ENCODE results near the gene DEGS1. TPM values are rescaled to one million over a fixed set of nuclear protein-coding genes. Genes with fewer than 3 reads are reported as not detected.
A peak's percentile ranks its signal among the peaks of the same experiment; 100 is the strongest.

DEGS1 gene
- polyA plus RNA-seq, 1 donor from 2014 or later = 53.7 TPM

- Histone ChIP-seq H3K36me3 (ENCODE audit: insufficient read depth, low read length) (no peaks in the 10 kb centered on the region), H3K27me3 (ENCODE audit: insufficient read depth, low read depth, low read length) (no peaks in the 10 kb centered on the region), H3K9ac (ENCODE audit: low read length) (no peak overlapping the region), H3K27ac (ENCODE audit: low read length) (no peak overlapping the region), H3F3A (ENCODE audit: insufficient read depth, low read length, poor library complexity, severe bottlenecking) (no peaks in the 10 kb centered on the region), H4K20me1 (ENCODE audit: insufficient read depth) (no peaks in the 10 kb centered on the region), H3K4me2 (ENCODE audit: low read length) (no peak overlapping the region), H3K9me3 (ENCODE audit: low read length) (no peaks in the 10 kb centered on the region), H3K79me2 (replicated peaks; ENCODE audit: insufficient read depth, low read length) (peaks cover 50% of the 10 kb centered on the region), H2AFZ (ENCODE audit: low read depth, low read length) (no peak overlapping the region), H3K9me2 (ENCODE audit: insufficient read depth, low read length) (no peaks in the 10 kb centered on the region), H3K4me3 (ENCODE audit: low read length) (peak overlapping the region; percentile 93)
- no peak for TF ChIP-seq RAD21 (conservative IDR thresholded peaks at IDR 0.05)
- TF ChIP-seq TAF1 (IDR thresholded peaks at IDR 0.05; ENCODE audit: low read depth) = no peak
- no peak for TF ChIP-seq EZH2 (IDR thresholded peaks at IDR 0.05; ENCODE audit: borderline replicate concordance, insufficient read depth, low read length, poor library complexity, severe bottlenecking)
- TF ChIP-seq EP300 (conservative IDR thresholded peaks at IDR 0.05; ENCODE audit: poor library complexity, severe bottlenecking) = no peak
- no peak for TF ChIP-seq MXI1 (conservative IDR thresholded peaks at IDR 0.05; ENCODE audit: poor library complexity, severe bottlenecking)
- TF ChIP-seq POLR2AphosphoS5 (IDR thresholded peaks at IDR 0.05) = no peak
Observed at GRCh38 chr1:224185208-224185607, 2.2 kb downstream of the DEGS1 start.

DNA sequence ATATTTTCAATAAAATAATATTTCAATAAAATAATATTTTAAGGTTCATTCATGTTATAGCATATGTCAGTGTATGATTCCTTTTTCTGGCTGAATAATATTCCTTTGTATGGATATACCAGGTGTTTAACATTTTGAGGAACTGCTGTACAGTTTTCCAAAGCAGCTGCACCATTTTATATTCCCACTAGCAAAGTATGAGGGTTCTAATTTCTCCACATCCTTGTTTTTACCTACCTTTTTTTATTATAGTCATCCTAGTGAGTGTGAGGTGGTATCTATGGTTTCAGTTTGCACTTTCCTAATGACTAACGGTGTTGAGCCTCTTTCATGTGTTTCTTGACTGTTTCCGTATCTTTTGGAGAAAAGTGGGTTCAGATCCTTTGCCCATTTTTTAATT is 5.2 kb downstream of the DEGS1 start:
- TF ChIP-seq CTCF (IDR thresholded peaks at IDR 0.05; ENCODE audit: poor library complexity, severe bottlenecking) (no peak), TAF1 (IDR thresholded peaks at IDR 0.05; ENCODE audit: low read depth) (no peak)
- TF ChIP-seq, protein P1, sequence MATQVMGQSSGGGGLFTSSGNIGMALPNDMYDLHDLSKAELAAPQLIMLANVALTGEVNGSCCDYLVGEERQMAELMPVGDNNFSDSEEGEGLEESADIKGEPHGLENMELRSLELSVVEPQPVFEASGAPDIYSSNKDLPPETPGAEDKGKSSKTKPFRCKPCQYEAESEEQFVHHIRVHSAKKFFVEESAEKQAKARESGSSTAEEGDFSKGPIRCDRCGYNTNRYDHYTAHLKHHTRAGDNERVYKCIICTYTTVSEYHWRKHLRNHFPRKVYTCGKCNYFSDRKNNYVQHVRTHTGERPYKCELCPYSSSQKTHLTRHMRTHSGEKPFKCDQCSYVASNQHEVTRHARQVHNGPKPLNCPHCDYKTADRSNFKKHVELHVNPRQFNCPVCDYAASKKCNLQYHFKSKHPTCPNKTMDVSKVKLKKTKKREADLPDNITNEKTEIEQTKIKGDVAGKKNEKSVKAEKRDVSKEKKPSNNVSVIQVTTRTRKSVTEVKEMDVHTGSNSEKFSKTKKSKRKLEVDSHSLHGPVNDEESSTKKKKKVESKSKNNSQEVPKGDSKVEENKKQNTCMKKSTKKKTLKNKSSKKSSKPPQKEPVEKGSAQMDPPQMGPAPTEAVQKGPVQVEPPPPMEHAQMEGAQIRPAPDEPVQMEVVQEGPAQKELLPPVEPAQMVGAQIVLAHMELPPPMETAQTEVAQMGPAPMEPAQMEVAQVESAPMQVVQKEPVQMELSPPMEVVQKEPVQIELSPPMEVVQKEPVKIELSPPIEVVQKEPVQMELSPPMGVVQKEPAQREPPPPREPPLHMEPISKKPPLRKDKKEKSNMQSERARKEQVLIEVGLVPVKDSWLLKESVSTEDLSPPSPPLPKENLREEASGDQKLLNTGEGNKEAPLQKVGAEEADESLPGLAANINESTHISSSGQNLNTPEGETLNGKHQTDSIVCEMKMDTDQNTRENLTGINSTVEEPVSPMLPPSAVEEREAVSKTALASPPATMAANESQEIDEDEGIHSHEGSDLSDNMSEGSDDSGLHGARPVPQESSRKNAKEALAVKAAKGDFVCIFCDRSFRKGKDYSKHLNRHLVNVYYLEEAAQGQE (IDR thresholded peaks at IDR 0.05; ENCODE audit: borderline replicate concordance) = no peak

DNA sequence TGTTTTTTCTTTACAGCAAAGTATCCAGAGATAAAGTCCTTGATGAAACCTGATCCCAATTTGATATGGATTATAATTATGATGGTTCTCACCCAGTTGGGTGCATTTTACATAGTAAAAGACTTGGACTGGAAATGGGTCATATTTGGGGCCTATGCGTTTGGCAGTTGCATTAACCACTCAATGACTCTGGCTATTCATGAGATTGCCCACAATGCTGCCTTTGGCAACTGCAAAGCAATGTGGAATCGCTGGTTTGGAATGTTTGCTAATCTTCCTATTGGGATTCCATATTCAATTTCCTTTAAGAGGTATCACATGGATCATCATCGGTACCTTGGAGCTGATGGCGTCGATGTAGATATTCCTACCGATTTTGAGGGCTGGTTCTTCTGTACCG is 6.5 kb downstream of the DEGS1 start:
- Histone ChIP-seq H3K9me3 (ENCODE audit: low read length) (no peaks in the 10 kb centered on the region), H3K36me3 (ENCODE audit: insufficient read depth, low read length) (peaks cover 5% of the 10 kb centered on the region), H3K4me3 (ENCODE audit: low read length) (no peak overlapping the region), H3K79me2 (replicated peaks; ENCODE audit: insufficient read depth, low read length) (peaks cover 43% of the 10 kb centered on the region), H3K4me2 (ENCODE audit: low read length) (no peak overlapping the region), H4K20me1 (ENCODE audit: insufficient read depth) (no peaks in the 10 kb centered on the region), H2AFZ (ENCODE audit: low read depth, low read length) (no peak overlapping the region), H3K27me3 (ENCODE audit: insufficient read depth, low read depth, low read length) (no peaks in the 10 kb centered on the region), H3K9ac (ENCODE audit: low read length) (no peak overlapping the region), H3K27ac (ENCODE audit: low read length) (no peak overlapping the region), H3F3A (ENCODE audit: insufficient read depth, low read length, poor library complexity, severe bottlenecking) (no peaks in the 10 kb centered on the region), H3K9me2 (ENCODE audit: insufficient read depth, low read length) (no peaks in the 10 kb centered on the region)
- no peak for TF ChIP-seq MXI1 (conservative IDR thresholded peaks at IDR 0.05; ENCODE audit: poor library complexity, severe bottlenecking)
- no peak for TF ChIP-seq RAD21 (conservative IDR thresholded peaks at IDR 0.05)
- TF ChIP-seq, protein P1 (IDR thresholded peaks at IDR 0.05; ENCODE audit: borderline replicate concordance) = no peak
- TF ChIP-seq EZH2 (IDR thresholded peaks at IDR 0.05; ENCODE audit: borderline replicate concordance, insufficient read depth, low read length, poor library complexity, severe bottlenecking) = no peak
- no peak for TF ChIP-seq SMC3 (conservative IDR thresholded peaks at IDR 0.05; ENCODE audit: poor library complexity)
- no peak for TF ChIP-seq TAF1 (IDR thresholded peaks at IDR 0.05; ENCODE audit: low read depth)
- no peak for TF ChIP-seq POLR2AphosphoS5 (IDR thresholded peaks at IDR 0.05)
- TF ChIP-seq CTCF (IDR thresholded peaks at IDR 0.05; ENCODE audit: poor library complexity, severe bottlenecking) = no peak
- no peak for TF ChIP-seq EP300 (conservative IDR thresholded peaks at IDR 0.05; ENCODE audit: poor library complexity, severe bottlenecking)

More for the DNA sequence above, 5.2 kb downstream of the DEGS1 start:
- no peaks in the 10 kb centered on the region for H3K9me2 ChIP-seq (ENCODE audit: insufficient read depth, low read length)
- H3F3A ChIP-seq (ENCODE audit: insufficient read depth, low read length, poor library complexity, severe bottlenecking) = no peaks in the 10 kb centered on the region
- H4K20me1 ChIP-seq (ENCODE audit: insufficient read depth) = no peaks in the 10 kb centered on the region
- H2AFZ ChIP-seq (ENCODE audit: low read depth, low read length) = no peak overlapping the region
- peaks cover 2% of the 10 kb centered on the region for H3K36me3 ChIP-seq (ENCODE audit: insufficient read depth, low read length)
- H3K9me3 ChIP-seq (ENCODE audit: low read length) = no peaks in the 10 kb centered on the region
- no peak overlapping the region for H3K27ac ChIP-seq (ENCODE audit: low read length)
- H3K4me2 ChIP-seq (ENCODE audit: low read length) = no peak overlapping the region
- no peak overlapping the region for H3K4me3 ChIP-seq (ENCODE audit: low read length)
- H3K27me3 ChIP-seq (ENCODE audit: insufficient read depth, low read depth, low read length) = no peaks in the 10 kb centered on the region
- H3K9ac ChIP-seq (ENCODE audit: low read length) = no peak overlapping the region
- peaks cover 50% of the 10 kb centered on the region for H3K79me2 ChIP-seq (replicated peaks; ENCODE audit: insufficient read depth, low read length)

All from neural cell (in vitro differentiated cells).